22Rv1 (cell line): ENCODE results near the gene PITPNM1.

ENCODE experiments used
- CTCF ChIP-seq: fragments of 450-650 bp; IDR thresholded peaks from 2 replicates; pipeline ENCODE4 v1.5.1; 2017; ENCODE audit warnings: mild to moderate bottlenecking
- ZFX ChIP-seq: fragments of 450-650 bp; IDR thresholded peaks from 2 replicates; pipeline ENCODE4 v1.6.1; 2017; ENCODE audit warnings: antibody characterized with exemption, borderline replicate concordance

DNA sequence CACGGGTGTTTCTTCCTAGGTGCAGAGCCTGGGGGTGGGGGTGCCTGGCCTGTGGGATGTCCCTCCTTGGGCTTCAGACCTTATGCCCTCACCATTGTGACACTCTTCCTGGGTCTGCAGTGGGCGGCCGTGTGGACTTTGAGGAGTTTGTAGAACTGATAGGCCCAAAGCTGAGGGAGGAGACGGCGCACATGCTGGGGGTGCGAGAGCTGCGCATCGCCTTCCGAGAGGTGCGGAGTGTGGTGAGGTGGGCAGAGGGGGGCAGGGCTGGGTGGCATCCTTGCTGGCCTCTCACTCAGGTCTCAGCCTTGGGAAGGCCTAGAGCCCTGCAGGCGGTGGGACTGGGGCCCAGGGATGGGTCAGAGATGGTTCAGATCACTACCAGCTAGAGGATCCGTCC lies 47.7 kb downstream of the PITPNM1 start:
- TF ChIP-seq CTCF: no peak
- TF ChIP-seq ZFX: no peak
